GM18505 (cell line): Measurements from ENCODE around the gene CADM4.

Source experiments
- ATAC-seq: cut with Tn5 transposase; IDR thresholded peaks from one replicate; pipeline ENCODE4 v1.9.1; 2021; ENCODE audit not compliant: unreplicated experiment
- POLR2A ChIP-seq: IDR thresholded peaks from 4 replicates; pipeline ENCODE4 v1.6.1; 2011; ENCODE audit warnings: borderline replicate concordance; ENCODE audit not compliant: insufficient read depth, insufficient read length; ENCODE audit errors: extremely low read depth

CADM4 gene

GRCh38 chr19:43586346-43586745 is 53.3 kb downstream of the CADM4 start:
- ATAC-seq: no peak
- no peak for TF ChIP-seq POLR2A

- no peak for TF ChIP-seq POLR2A
Measured at GRCh38 chr19:43584484-43584883, 55.2 kb downstream of the CADM4 start.

GRCh38 chr19:43582495-43582894 is 57.2 kb downstream of the CADM4 start:
- TF ChIP-seq POLR2A: no peak
- no peak for ATAC-seq

More at GRCh38 chr19:43584484-43584883, 55.2 kb downstream of the CADM4 start:
- ATAC-seq: no peak

GRCh38 chr19:43581467-43581866 is 58.2 kb downstream of the CADM4 start:
- ATAC-seq: no peak

GRCh38 chr19:43578787-43579186 is 60.9 kb downstream of the CADM4 start:
- TF ChIP-seq POLR2A: no peak
- no peak for ATAC-seq

More at GRCh38 chr19:43581467-43581866, 58.2 kb downstream of the CADM4 start:
- TF ChIP-seq POLR2A: no peak

- ATAC-seq: no peak
- no peak for TF ChIP-seq POLR2A
Measured at GRCh38 chr19:43575955-43576878, 63.4 kb downstream of the CADM4 start.

- peak; percentile 96 for ATAC-seq
- TF ChIP-seq POLR2A: peak; percentile 40
Measured at GRCh38 chr19:43575156-43575950, 64.3 kb downstream of the CADM4 start, which contains the start of the genes PINLYP and XRCC1. Gene PINLYP (plus strand): TSS chr19:43575801. CDS start chr19:43577192, 1,391 bp downstream. Gene XRCC1 (minus strand): TSS chr19:43575527. CDS start chr19:43575458, 69 bp downstream.

- TF ChIP-seq POLR2A: no peak
- no peak for ATAC-seq
Measured at GRCh38 chr19:43574424-43575155, 65.1 kb downstream of the CADM4 start.
